WTC11 (cell line): ENCODE data around the gene DRC1.

ENCODE experiments used
- ATF1 ChIP-seq: sonication (generic); formaldehyde crosslinking; IDR thresholded peaks from 2 replicates; pipeline ENCODE4 v1.8.1; 2023; ENCODE audit warnings: mild to moderate bottlenecking, moderate library complexity, missing genetic modification reagents
- CTCF ChIP-seq: fragments of 200-600 bp; IDR thresholded peaks from 2 replicates; pipeline ENCODE4 v1.8.0; 2022; ENCODE audit warnings: antibody characterized with exemption
- FOXP1 ChIP-seq: sonication (generic); formaldehyde crosslinking; IDR thresholded peaks from 2 replicates; pipeline ENCODE4 v1.8.0; 2022; ENCODE audit warnings: missing genetic modification reagents, mild to moderate bottlenecking, moderate library complexity, borderline replicate concordance
- KAT7 ChIP-seq: sonication (generic); formaldehyde crosslinking; IDR thresholded peaks from 2 replicates; pipeline ENCODE4 v1.8.1; 2023; ENCODE audit warnings: missing genetic modification reagents, mild to moderate bottlenecking, borderline replicate concordance
- NR3C1 ChIP-seq: sonication (generic); formaldehyde crosslinking; conservative IDR thresholded peaks from 2 replicates; pipeline ENCODE4 v1.8.1; 2023; ENCODE audit warnings: low read depth, mild to moderate bottlenecking, missing genetic modification reagents
- USF1 ChIP-seq: sonication (generic); formaldehyde crosslinking; IDR thresholded peaks from 2 replicates; pipeline ENCODE4 v1.8.0; 2022; ENCODE audit warnings: mild to moderate bottlenecking, missing genetic modification reagents

GRCh38 chr2:26479789-26480565 is 78.3 kb downstream of the DRC1 start:
- TF ChIP-seq ATF1, result no peak
- no peak for TF ChIP-seq USF1
- TF ChIP-seq FOXP1, result no peak
- TF ChIP-seq KAT7, result no peak
- no peak for TF ChIP-seq CTCF
- no peak for TF ChIP-seq NR3C1
